ENCODE measurements around the gene CMC2. TPM values are rescaled to one million over a fixed set of nuclear protein-coding genes. Genes with fewer than 3 reads are reported as not detected.

Gene CMC2
- total RNA-seq, 1 donor from 2014 or later = 76.2 TPM

DNA sequence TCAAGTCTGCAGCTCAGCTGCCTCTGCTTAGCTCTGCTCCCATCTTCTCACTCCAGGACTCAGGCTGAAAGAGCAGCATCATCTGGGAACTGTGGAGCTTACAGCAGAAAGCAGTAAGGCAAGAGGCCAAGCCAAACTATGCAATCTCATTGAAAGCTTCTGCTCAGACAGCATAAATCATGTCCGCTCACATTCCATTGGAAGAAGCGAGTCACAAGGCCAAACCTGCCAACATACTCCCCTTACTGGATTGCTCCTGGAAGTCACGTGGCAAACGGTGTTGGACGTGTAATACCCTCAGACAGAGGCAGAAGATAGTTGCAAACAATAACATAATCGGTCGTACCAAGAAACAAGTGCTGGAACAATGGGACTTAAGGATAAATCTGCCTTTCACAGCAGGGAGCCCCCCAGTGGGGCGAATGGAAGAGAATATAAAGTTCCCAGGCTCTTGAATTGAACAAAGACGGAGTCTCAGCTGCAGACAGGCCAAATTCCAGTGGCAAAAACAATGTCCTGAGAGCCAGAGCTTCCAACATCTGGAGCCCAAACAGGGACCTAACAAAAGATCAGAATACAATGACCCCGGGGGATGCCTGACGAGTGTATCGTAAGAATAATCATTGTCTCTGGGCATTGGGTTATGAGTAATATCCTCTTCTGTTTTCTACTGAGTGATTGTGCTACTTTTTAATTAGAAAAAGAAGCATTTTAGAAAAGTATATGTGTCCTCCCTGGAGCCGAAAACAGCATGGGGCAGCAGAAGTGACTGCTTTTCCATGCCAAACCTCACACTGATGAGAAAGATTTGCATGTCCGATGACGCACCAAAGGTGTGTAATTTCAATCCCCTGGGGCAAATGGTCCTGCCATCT is 68.4 kb downstream of the CMC2 start:
- Mint-ChIP-seq H3K36me3 (ENCODE audit: unreplicated experiment) (peaks cover 6% of the 10 kb centered on the region), H3K4me1 (ENCODE audit: low read depth, unreplicated experiment) (peaks cover 12% of the 10 kb centered on the region), H3K4me3 (ENCODE audit: unreplicated experiment) (no peak overlapping the region), H3K9me3 (ENCODE audit: unreplicated experiment) (peaks cover 1% of the 10 kb centered on the region), H3K27me3 (ENCODE audit: unreplicated experiment) (peaks cover 1% of the 10 kb centered on the region), H3K27ac (ENCODE audit: unreplicated experiment) (no peak overlapping the region)
- no peak for DNase-seq
- TF ChIP-seq, protein P1, sequence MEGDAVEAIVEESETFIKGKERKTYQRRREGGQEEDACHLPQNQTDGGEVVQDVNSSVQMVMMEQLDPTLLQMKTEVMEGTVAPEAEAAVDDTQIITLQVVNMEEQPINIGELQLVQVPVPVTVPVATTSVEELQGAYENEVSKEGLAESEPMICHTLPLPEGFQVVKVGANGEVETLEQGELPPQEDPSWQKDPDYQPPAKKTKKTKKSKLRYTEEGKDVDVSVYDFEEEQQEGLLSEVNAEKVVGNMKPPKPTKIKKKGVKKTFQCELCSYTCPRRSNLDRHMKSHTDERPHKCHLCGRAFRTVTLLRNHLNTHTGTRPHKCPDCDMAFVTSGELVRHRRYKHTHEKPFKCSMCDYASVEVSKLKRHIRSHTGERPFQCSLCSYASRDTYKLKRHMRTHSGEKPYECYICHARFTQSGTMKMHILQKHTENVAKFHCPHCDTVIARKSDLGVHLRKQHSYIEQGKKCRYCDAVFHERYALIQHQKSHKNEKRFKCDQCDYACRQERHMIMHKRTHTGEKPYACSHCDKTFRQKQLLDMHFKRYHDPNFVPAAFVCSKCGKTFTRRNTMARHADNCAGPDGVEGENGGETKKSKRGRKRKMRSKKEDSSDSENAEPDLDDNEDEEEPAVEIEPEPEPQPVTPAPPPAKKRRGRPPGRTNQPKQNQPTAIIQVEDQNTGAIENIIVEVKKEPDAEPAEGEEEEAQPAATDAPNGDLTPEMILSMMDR (IDR thresholded peaks at IDR 0.05; ENCODE audit: partially characterized antibody, unreplicated experiment) = no peak

DNA sequence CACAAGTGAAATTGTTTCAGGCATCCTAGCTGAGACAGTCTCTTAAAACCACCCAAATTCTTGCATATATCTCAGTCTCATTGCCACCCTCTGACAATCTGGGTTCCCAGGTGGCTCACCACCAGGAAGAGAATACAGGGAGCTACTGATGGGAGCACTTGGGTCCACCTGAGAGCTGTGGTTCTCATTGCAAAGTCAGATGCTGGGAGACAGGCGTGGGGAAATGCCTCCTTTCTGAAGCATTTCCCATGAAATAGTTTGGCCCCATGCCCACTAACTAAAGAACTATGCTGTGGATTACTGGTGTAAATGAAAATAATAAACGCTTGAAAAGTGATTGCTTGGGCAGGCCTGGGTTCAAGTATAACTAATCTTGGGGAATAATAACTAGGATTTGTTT is 70.3 kb downstream of the CMC2 start:
- peaks cover 6% of the 10 kb centered on the region for H3K36me3 Mint-ChIP-seq (ENCODE audit: unreplicated experiment)
- H3K27me3 Mint-ChIP-seq (ENCODE audit: unreplicated experiment) = peaks cover 4% of the 10 kb centered on the region
- H3K4me1 Mint-ChIP-seq (ENCODE audit: low read depth, unreplicated experiment) = peaks cover 14% of the 10 kb centered on the region
- TF ChIP-seq, protein P1 (IDR thresholded peaks at IDR 0.05; ENCODE audit: partially characterized antibody, unreplicated experiment) = no peak
- H3K9me3 Mint-ChIP-seq (ENCODE audit: unreplicated experiment) = peaks cover 5% of the 10 kb centered on the region
- no peak overlapping the region for H3K4me3 Mint-ChIP-seq (ENCODE audit: unreplicated experiment)
- no peak overlapping the region for H3K27ac Mint-ChIP-seq (ENCODE audit: unreplicated experiment)
- DNase-seq = no peak

DNA sequence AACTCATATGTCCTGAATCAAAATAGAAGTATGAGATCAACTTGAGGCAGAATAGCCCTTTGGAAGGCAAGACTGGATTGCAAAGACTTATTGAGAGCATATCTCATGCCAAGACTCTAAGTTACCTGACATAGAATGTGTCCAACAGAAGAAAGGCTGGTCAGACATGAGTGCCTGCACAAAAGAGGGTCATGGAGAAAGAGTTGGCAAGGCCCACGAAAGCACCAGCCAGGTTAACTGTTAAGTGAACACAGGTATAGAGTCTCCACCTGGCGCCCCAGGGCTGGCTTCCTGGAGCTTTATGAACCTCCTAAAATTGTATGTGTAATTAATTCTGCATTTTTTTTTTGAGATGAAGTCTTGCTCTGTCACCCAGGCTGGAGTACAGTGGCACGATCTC is 71.0 kb downstream of the CMC2 start:
- Mint-ChIP-seq H3K4me3 (ENCODE audit: unreplicated experiment) (no peak overlapping the region), H3K4me1 (ENCODE audit: low read depth, unreplicated experiment) (peaks cover 12% of the 10 kb centered on the region), H3K9me3 (ENCODE audit: unreplicated experiment) (peaks cover 5% of the 10 kb centered on the region), H3K27me3 (ENCODE audit: unreplicated experiment) (peaks cover 4% of the 10 kb centered on the region), H3K27ac (ENCODE audit: unreplicated experiment) (no peak overlapping the region), H3K36me3 (ENCODE audit: unreplicated experiment) (peaks cover 6% of the 10 kb centered on the region)
- TF ChIP-seq, protein P1 (IDR thresholded peaks at IDR 0.05; ENCODE audit: partially characterized antibody, unreplicated experiment) = no peak
- no peak for DNase-seq

DNA sequence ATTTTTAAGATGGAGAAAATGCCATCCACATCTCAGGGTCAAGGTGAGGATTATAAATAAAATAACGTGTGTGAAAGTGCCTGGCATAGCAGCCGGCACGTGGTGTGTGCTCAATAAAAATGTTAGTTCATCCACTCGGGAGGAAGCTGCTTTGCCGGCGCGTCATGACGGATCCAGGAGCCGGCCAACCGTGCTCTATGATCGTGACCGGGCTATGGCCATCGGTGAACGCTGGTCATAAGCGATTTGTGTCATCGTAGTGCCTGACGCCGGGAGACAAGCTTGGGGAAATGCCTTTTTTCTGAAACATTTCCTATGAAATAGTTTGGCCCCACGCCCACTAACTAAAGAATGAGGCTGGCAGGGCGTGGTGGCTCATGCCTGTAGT is 74.0 kb downstream of the CMC2 start:
- no peak overlapping the region for H3K27ac Mint-ChIP-seq (ENCODE audit: unreplicated experiment)
- DNase-seq = no peak
- peaks cover 6% of the 10 kb centered on the region for H3K36me3 Mint-ChIP-seq (ENCODE audit: unreplicated experiment)
- TF ChIP-seq, protein P1 (IDR thresholded peaks at IDR 0.05; ENCODE audit: partially characterized antibody, unreplicated experiment) = no peak
- H3K9me3 Mint-ChIP-seq (ENCODE audit: unreplicated experiment) = peaks cover 5% of the 10 kb centered on the region
- H3K4me3 Mint-ChIP-seq (ENCODE audit: unreplicated experiment) = peak overlapping the region; percentile 85
- peaks cover 4% of the 10 kb centered on the region for H3K27me3 Mint-ChIP-seq (ENCODE audit: unreplicated experiment)
- H3K4me1 Mint-ChIP-seq (ENCODE audit: low read depth, unreplicated experiment) = peaks cover 3% of the 10 kb centered on the region
